ENCODE measurements around the gene COL20A1. TPM values are rescaled to one million over a fixed set of nuclear protein-coding genes. Genes with fewer than 3 reads are reported as not detected.
"Not testable (repeated sequence)": the region's sequence is repeated elsewhere in the genome, so short reads cannot be mapped to it uniquely, and the experiment has no call there.

The COL20A1 gene
- total RNA-seq, 1 donor from 2014 or later = not detected

- intact Hi-C loops (cut with micrococcal nuclease) = no loop called here
Observed at GRCh38 chr20:63290136-63290676, 2.8 kb upstream of the COL20A1 start.

- intact Hi-C loops (cut with micrococcal nuclease) = loop anchor here (1.0 kb wide), 1 partner anchor 68 kb away; no protein-coding TSS in a partner anchor
Observed at GRCh38 chr20:63290677-63291472, 2.1 kb upstream of the COL20A1 start.

- intact Hi-C loops (cut with micrococcal nuclease) = loop anchor here (1.0 kb wide), 1 partner anchor 69 kb away; no protein-coding TSS in a partner anchor
Observed at GRCh38 chr20:63291811-63292210, 1.2 kb upstream of the COL20A1 start.

GRCh38 chr20:63292292-63292701 is 689 bp upstream of the COL20A1 start:
- intact Hi-C loops (cut with micrococcal nuclease) = no loop called here

GRCh38 chr20:63293456-63293855 is 470 bp downstream of the COL20A1 start:
- intact Hi-C loops (cut with micrococcal nuclease) = no loop called here

- intact Hi-C loops (cut with micrococcal nuclease) = no loop called here
Observed at GRCh38 chr20:63293871-63294535, 1.0 kb downstream of the COL20A1 start.

- intact Hi-C loops (cut with micrococcal nuclease) = no loop called here
Observed at GRCh38 chr20:63294536-63294900, 1.5 kb downstream of the COL20A1 start.

- intact Hi-C loops (cut with micrococcal nuclease) = no loop called here
Observed at GRCh38 chr20:63295018-63295417, 2.0 kb downstream of the COL20A1 start.

- intact Hi-C loops (cut with micrococcal nuclease) = no loop called here
Observed at GRCh38 chr20:63295422-63295821, 2.4 kb downstream of the COL20A1 start.

GRCh38 chr20:63295846-63296245 is 2.9 kb downstream of the COL20A1 start:
- intact Hi-C loops (cut with micrococcal nuclease) = no loop called here

GRCh38 chr20:63296531-63297299 is 3.7 kb downstream of the COL20A1 start:
- intact Hi-C loops (cut with micrococcal nuclease) = no loop called here

GRCh38 chr20:63297371-63297781 is 4.4 kb downstream of the COL20A1 start:
- intact Hi-C loops (cut with micrococcal nuclease) = no loop called here

GRCh38 chr20:63297796-63298572 is 5.0 kb downstream of the COL20A1 start:
- intact Hi-C loops (cut with micrococcal nuclease) = no loop called here

GRCh38 chr20:63298731-63299312 is 5.8 kb downstream of the COL20A1 start:
- intact Hi-C loops (cut with micrococcal nuclease) = no loop called here

GRCh38 chr20:63301671-63302070 is 8.7 kb downstream of the COL20A1 start:
- intact Hi-C loops (cut with micrococcal nuclease) = no loop called here

GRCh38 chr20:63303095-63303666 is 10.2 kb downstream of the COL20A1 start:
- intact Hi-C loops (cut with micrococcal nuclease) = no loop called here

GRCh38 chr20:63305393-63305792 is 12.4 kb downstream of the COL20A1 start:
- intact Hi-C loops (cut with micrococcal nuclease) = no loop called here

- intact Hi-C loops (cut with micrococcal nuclease) = not testable (repeated sequence)
Observed at GRCh38 chr20:63305933-63306672, 13.1 kb downstream of the COL20A1 start.

Measured in T-helper 2 cell treated with Interferon-gamma antibody and Interleukin-4, amounts not matched to agents 100 ng/mL and 5 ng/mL, for 36 hours (primary cell).